GM12891 (cell line): ENCODE data around the gene VWA2.

ENCODE experiments used
- DNase-seq: peaks from one replicate; pipeline ENCODE4 v3.0.0; 2011; ENCODE audit warnings: low spot score; ENCODE audit not compliant: insufficient read length
- FAIRE-seq: peaks from 2 replicates; lab custom pipeline; 2011; peaks lifted over from hg19 to GRCh38; lab: Jason Lieb, UNC
- PAX5 ChIP-seq: IDR thresholded peaks from 2 replicates; pipeline ENCODE4 v1.6.1; 2011; ENCODE audit warnings: low read length, moderate library complexity, mild to moderate bottlenecking; ENCODE audit not compliant: insufficient read depth, severe bottlenecking
- POLR2A ChIP-seq: IDR thresholded peaks from 2 replicates; pipeline ENCODE4 v1.6.1; 2011; ENCODE audit warnings: low read depth, low read length, control low read depth
- POLR2AphosphoS5 ChIP-seq: IDR thresholded peaks from 2 replicates; pipeline ENCODE4 v1.6.1; 2011; ENCODE audit warnings: low read depth, low read length, control low read depth
- POU2F2 ChIP-seq: IDR thresholded peaks from 2 replicates; pipeline ENCODE4 v1.6.1; 2011; ENCODE audit warnings: low read depth, mild to moderate bottlenecking, control low read depth, low read length, moderate library complexity
- SPI1 ChIP-seq: IDR thresholded peaks from 2 replicates; pipeline ENCODE4 v1.6.1; 2011; ENCODE audit warnings: low read depth, low read length, control low read depth
- TAF1 ChIP-seq: IDR thresholded peaks from 2 replicates; pipeline ENCODE4 v1.6.1; 2011; ENCODE audit warnings: low read depth, low read length, control low read depth

VWA2 gene

GRCh38 chr10:114257498-114257897, 18.4 kb downstream of the VWA2 start:
- TF ChIP-seq TAF1: no peak
- TF ChIP-seq POU2F2: no peak
- TF ChIP-seq SPI1: no peak
- TF ChIP-seq POLR2A: no peak
- no peak for TF ChIP-seq POLR2AphosphoS5
- TF ChIP-seq PAX5: no peak
- no peak for DNase-seq
- no peak for FAIRE-seq

GRCh38 chr10:114258274-114258840, 19.3 kb downstream of the VWA2 start:
- TF ChIP-seq SPI1 (no peak), PAX5 (no peak), POU2F2 (no peak), TAF1 (no peak), POLR2A (no peak), POLR2AphosphoS5 (no peak)
- no peak for DNase-seq
- no peak for FAIRE-seq

GRCh38 chr10:114259824-114260223, 20.8 kb downstream of the VWA2 start:
- FAIRE-seq (no peak), DNase-seq (no peak)
- TF ChIP-seq POU2F2: no peak

- TF ChIP-seq POLR2A (no peak), TAF1 (no peak), POU2F2 (no peak), PAX5 (no peak), POLR2AphosphoS5 (no peak), SPI1 (no peak)
- no peak for FAIRE-seq
These were observed 21.3 kb downstream of the VWA2 start for GRCh38 chr10:114260366-114260765.

GRCh38 chr10:114261076-114261475, 22.0 kb downstream of the VWA2 start:
- no peak for TF ChIP-seq POLR2A
- TF ChIP-seq SPI1: peak; percentile 44; the same call in 1 of the 2 replicates
- no peak for TF ChIP-seq POU2F2
- no peak for TF ChIP-seq PAX5
- TF ChIP-seq POLR2AphosphoS5: no peak
- no peak for TF ChIP-seq TAF1
- peak; percentile 16 for FAIRE-seq
- no peak for DNase-seq

More at GRCh38 chr10:114260366-114260765, 21.3 kb downstream of the VWA2 start:
- no peak for DNase-seq

- DNase-seq (no peak), FAIRE-seq (no peak)
- no peak for TF ChIP-seq POU2F2
- no peak for TF ChIP-seq PAX5
- no peak for TF ChIP-seq SPI1
- no peak for TF ChIP-seq TAF1
- TF ChIP-seq POLR2AphosphoS5: no peak
- no peak for TF ChIP-seq POLR2A
These were observed 23.4 kb downstream of the VWA2 start for GRCh38 chr10:114262496-114262895.

- TF ChIP-seq POU2F2 (no peak), POLR2A (no peak), POLR2AphosphoS5 (no peak), TAF1 (no peak), PAX5 (no peak), SPI1 (no peak)
- no peak for FAIRE-seq
- DNase-seq: no peak
These were observed 26.5 kb downstream of the VWA2 start for GRCh38 chr10:114265392-114266053.

- DNase-seq: no peak
- no peak for FAIRE-seq
These were observed 27.5 kb downstream of the VWA2 start for GRCh38 chr10:114266521-114266920.

GRCh38 chr10:114271075-114271778, 32.2 kb downstream of the VWA2 start:
- FAIRE-seq: no peak
- DNase-seq: no peak
- TF ChIP-seq POLR2A (no peak), POU2F2 (no peak), TAF1 (no peak), PAX5 (no peak)

More at GRCh38 chr10:114266521-114266920, 27.5 kb downstream of the VWA2 start:
- TF ChIP-seq POU2F2 (no peak), POLR2AphosphoS5 (no peak), POLR2A (no peak), TAF1 (no peak), SPI1 (no peak), PAX5 (no peak)
